Panc1 (cell line): ENCODE measurements around the gene SEMA6A.

Source experiments
- POLR2AphosphoS5 ChIP-seq: IDR thresholded peaks from 2 replicates; pipeline ENCODE4 v1.6.1; 2012; ENCODE audit warnings: mild to moderate bottlenecking, low read depth, low read length, moderate library complexity
- SIN3A ChIP-seq: IDR thresholded peaks from 2 replicates; pipeline ENCODE4 v1.6.1; 2012; ENCODE audit warnings: low read depth, mild to moderate bottlenecking, low read length, moderate library complexity, borderline replicate concordance; ENCODE audit not compliant: insufficient read depth
- TCF7L2 ChIP-seq: IDR thresholded peaks from 2 replicates; pipeline ENCODE4 v1.6.1; 2011; ENCODE audit warnings: mild to moderate bottlenecking, low read depth, low read length, inconsistent platforms
- TF ChIP-seq, protein P1 (sequence below): fragments of 450-650 bp; IDR thresholded peaks from 2 replicates; pipeline ENCODE4 v1.5.1; 2017; ENCODE audit warnings: mild to moderate bottlenecking

DNA sequence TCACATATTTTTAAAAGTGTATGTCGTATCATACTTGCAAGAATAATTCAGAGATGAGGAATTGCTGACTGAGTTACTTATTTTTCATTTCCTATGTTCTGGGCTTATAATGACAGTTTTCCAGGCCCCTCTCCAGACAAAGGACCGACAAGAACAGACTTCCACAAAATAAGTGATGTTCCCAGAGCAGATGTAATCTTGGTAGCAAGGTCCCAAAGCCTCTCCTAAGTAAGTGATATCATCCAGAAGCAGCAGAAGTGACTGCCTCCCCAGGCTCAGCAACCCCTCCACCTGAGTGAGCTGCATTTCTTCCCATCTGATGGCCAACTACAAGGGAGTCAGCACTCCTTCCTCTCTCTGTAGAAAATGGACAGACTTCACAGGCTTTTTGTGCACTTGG is 57.1 kb downstream of the SEMA6A start:
- TF ChIP-seq, protein P1, sequence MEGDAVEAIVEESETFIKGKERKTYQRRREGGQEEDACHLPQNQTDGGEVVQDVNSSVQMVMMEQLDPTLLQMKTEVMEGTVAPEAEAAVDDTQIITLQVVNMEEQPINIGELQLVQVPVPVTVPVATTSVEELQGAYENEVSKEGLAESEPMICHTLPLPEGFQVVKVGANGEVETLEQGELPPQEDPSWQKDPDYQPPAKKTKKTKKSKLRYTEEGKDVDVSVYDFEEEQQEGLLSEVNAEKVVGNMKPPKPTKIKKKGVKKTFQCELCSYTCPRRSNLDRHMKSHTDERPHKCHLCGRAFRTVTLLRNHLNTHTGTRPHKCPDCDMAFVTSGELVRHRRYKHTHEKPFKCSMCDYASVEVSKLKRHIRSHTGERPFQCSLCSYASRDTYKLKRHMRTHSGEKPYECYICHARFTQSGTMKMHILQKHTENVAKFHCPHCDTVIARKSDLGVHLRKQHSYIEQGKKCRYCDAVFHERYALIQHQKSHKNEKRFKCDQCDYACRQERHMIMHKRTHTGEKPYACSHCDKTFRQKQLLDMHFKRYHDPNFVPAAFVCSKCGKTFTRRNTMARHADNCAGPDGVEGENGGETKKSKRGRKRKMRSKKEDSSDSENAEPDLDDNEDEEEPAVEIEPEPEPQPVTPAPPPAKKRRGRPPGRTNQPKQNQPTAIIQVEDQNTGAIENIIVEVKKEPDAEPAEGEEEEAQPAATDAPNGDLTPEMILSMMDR: no peak
- TF ChIP-seq TCF7L2 (no peak), POLR2AphosphoS5 (no peak), SIN3A (no peak)
